ENCODE results near the gene BTBD16. TPM values are rescaled to one million over a fixed set of nuclear protein-coding genes. Genes with fewer than 3 reads are reported as not detected.

The BTBD16 gene
- polyA plus RNA-seq, 1 donor, result 0.39 TPM

DNA sequence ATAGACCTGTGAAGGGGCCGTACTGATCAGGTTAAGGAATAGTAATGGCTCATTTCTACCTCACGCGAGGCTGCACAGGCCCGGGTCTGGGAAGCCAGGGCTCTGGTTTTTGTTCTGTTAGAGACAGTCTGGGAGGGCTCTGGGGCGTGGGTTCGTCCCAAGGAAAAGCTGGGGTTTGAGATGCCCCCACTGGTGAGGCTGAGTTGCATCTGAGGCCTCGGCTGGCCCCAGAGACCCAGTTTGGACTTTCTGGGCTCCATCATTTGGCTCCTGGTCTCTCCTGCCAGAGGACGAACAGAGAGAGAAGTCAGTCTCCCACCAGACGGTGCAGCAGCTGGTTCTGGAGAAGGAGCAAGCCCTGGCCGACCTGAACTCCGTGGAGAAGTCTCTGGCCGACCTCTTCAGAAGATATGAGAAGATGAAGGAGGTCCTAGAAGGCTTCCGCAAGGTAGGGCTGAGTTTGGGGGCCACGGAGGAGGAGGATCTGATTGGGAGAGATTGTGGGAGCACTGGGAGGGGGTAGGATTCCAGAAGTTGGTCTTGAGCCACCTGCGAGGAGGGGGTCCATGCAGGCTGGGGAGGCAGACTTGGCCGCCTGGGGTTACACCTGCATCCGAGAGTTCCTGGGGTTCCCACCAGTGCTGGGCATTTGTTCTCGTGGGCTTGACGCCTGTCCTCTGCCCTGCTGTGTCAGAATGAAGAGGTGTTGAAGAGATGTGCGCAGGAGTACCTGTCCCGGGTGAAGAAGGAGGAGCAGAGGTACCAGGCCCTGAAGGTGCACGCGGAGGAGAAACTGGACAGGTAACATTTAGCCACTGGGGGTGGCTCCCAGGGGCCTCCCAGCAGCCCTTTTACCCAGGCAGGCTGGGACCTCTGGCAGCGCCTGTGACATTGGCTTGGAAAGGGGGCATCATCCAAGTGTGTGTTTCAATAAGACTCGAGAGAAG, 22.5 kb upstream of the BTBD16 start:
- no peak for DNase-seq

DNA sequence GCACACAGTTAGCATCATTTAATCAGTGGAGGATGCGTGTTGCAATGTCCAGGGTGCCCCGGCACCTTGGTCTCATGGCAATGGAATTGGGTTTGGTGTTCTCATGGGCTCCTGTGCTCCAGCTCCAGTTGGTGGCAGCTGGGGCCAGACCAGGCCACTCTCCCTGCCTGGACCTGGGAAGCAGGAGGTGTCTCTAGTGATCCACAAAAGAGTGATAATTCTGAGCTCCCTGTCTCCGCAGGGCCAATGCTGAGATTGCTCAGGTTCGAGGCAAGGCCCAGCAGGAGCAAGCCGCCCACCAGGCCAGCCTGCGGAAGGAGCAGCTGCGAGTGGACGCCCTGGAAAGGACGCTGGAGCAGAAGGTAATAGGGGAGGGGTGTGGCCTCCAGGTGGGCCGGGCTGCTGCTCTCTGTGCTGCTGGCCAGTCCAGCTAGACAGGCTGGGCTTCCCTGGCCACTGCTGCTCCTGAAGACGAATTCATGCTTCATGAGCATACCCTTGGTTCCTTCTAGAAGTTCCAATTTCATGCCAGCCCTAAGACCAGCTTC, 21.7 kb upstream of the BTBD16 start:
- no peak for DNase-seq

DNA sequence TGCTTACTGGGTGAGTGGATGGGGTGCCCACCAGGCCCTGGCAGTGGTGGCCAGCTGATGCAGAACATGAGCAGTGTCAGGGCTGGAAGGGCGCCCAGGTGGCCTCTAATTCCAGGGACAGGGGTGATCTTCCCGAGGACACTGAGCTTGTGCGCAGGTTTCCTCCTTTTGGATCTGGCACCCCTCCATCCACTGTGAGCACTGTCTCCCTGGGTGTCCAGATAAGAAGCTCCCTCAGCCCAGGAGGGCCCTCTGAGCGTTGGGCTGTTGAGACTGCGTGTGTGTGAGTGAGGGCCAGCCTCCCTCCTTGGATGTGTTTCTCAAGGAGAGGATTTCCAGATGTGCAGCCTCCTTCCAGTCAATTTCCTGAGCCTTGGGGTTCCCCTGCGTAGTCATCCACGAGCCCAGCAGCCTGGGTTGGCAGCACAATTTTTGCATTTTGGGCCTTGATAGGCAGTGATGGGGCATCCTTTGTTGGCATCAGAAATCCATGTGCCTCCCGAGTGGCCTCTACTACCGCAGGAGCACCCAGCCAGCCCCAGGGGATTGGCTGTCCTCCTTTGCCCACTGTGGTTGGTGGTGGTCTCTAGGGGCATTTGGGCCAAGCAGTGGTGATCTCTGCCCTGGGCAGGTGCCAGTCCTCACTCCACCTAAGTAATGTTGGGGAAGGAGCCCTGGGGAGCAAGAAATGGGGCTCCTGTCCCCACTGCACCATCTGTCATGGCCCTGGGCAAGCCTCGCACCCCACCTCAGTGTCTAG, 20.9 kb upstream of the BTBD16 start:
- no peak for DNase-seq

DNA sequence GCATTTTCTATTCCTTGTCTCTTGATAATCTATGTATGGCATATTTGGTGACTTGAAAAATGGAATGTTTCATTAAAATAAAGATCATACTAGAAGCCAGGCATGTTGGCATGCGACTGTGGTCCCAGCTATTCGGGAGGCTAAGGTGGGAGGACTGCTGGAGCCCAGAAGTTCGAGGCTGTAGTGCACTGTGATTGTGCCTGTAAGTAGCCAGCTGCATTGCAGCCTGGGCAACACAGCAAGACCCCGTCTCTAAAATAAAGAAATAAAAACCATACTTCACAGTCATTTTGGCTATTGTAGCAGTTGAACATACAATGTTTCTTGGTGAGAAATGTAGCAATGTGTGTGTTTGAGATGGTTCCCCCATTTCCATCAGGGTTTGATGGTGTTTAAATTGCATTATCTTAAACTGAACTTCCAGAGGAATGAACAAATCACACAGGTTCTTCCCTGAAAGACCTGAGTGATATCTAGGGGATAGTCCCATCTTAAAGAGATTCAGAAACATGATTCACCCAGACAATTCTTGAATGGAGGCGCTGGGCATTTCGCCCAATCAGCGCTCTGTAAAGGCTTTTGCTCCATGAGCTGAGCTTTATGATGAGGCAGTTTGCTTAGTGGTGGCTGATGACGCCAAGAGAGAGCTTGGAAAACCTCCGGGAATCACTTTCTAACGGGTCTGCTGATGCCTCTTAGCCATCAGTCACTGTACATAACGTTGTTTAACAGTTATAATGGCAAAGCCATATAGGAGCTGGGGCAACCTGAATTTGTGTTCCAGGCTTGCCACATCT, 19.4 kb upstream of the BTBD16 start:
- no peak for DNase-seq

DNA sequence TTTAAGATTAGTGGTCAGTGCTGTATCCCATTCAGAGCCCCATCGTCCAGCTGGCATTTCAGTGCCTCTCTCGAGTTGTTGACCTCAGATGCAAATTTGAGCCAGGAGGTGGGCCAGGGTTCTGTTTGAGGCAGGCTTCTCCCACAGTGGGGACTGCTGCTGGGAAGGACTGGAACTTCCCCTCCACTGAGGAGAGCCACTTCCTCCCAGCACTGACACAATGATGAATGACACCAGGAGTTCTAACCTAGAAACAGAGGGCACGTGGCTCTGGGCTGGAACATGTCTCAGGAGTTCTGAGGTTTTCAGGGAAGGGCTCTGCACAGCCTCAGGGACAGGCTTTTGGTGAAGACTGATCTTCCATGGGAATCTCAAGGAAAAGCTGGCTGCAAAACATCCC, 18.3 kb upstream of the BTBD16 start:
- no peak for DNase-seq

DNA sequence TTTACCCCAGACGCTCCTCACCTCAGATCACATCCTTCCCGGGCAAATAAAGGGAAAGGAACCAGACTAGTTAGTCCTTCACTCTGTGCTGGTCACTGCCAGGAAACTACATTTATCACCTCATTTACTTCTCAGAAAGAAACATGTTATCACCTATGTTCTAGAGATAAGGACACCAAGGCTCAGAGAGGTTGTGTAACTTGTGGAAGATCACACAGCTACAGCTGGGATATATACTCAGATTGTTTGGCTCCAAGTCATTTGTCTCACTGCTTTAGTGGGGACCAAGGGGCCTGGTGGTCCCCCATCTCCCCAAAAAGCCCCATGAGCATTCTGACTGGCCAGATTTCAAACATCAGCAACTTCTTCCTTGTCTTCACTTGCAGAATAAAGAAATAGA, 17.5 kb upstream of the BTBD16 start:
- no peak for DNase-seq

DNA sequence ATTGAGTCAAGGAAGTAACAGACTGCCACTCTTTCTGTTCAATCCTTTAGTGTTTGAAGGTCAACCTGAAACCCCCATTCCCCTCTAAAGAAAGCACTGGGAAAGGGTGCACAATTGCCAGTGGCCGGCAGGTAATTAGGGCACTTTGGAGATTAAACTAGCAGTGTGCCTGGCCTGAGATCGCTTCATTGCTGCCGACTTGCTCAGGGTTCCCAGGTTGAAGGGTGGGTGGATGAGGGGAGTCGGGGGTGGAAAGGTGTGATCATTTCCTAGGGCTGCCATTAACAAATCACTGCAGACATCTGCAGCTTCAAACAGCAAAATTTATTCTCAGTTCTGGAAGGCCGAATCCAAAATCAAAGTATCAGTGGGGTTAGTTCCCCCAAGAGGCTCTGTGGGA, 16.3 kb upstream of the BTBD16 start:
- DNase-seq, result no peak

DNA sequence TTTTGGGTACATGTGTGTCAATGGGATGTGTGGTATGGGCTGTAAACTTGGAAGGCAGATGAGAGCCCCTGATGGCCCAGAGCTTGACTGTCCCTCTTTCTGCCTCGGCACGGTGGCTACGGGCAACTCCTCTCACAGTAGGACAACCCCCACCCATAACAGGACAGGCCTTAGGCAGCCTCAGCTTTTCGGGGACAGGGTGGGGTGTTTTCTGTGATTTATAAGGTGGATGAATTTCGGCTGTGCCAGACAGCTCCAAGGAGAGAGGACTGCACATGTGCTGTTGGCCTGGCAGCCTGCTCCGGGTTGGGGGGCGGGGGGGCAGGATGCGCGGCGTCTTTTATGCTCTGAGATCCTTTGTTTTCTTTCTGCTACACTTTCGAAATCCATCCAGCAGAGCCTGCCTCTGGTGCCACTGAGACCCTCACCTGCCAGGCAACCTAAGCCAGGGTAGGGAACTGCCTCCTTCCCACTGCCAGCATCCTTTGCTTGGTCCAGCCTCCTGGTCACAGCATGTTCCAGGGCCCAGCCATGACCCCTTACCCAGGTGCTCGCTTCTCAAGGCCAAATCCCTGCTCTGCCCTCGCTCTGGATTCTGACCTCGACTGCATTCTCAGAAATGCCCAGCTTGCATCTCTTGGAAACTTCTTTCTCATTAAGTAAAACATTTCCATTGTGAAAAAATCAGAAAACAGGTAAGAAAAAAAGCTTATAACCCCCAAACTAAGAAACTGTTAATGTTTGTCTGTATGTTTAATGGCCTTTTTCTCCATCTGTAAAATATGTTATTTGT, 15.4 kb upstream of the BTBD16 start:
- no peak for DNase-seq

DNA sequence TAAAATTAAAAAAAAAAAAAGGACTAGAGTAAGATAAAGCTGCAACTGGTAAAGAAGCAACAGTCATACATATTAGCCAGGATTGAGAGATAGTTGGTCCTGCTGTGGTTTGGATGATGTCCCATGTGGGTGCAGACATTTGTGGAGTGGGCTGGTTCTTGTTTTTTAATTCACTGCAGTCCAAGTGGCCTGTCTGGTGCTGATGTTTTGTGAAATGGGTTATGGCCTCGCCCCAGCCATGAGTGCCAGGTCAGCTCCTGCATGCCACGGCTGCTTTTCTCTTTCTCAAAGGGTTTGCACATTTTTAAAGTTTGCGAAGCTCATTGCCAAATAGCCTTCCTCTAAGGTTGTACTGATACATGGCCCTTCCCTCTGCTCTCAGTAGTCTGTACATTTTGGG, 14.1 kb upstream of the BTBD16 start:
- no peak for DNase-seq

DNA sequence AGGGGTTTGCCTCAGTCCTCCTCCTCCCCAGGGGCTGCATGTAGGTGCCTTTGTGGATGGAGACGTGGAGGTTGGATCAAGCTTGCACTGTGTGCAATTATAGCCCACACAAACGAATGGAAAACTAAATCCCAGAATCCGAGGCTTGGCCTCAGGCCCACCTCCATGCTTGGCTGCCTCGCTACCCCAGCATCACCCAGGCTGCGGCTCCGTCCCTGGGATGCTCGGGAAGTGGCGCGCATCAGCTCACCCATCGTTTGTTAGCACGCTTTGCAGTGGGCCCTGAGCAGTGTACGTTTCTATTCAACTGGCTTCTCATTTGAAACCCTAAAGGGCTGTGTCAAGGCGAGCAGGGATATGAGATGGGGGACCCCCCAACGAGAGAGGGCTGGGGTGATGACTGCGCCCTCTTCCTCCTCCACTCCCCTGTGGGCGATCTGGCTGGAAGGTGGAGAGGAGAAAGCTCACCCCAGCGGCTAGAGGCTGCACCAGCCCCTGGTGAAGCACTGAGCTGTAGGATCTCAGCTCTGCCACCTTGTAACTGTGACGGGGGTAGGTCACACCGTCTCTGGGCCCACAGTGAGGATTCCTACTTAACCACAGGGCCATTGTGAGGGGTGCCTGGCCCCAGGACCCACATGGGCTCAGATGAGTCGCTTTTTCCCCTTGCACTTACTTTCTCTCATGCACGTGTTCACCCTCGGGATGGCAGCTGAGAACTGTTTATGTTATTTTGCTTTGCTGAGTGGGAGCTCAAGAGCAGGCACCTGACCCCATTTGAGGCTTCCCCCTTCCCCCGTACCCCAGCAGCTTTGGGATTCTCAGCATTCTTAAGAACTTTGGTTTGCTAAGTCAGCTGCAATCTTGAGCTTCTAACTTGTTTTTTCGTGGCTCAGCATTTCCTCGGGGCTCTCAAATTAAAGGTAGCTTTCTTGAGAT, 12.7 kb upstream of the BTBD16 start:
- DNase-seq, result no peak

DNA sequence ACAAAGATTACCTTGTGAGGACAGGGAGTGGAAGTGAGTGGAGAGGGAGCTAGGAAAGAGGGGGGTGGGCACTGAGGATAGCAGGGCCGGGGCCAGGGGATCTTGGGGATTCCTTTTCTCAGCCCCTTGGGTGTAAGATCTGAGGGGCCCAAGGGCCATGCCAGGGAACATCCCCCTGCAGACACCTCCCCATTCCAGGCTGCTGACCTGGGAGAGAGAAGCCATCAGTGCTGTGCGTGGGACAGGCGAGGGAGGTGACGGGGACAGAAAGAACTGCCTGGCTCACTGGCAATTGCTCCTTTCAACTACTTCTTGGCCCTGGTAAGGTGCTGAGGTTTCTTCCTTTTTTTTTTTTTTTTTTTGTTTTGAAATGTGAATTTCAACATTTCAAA, 12.0 kb upstream of the BTBD16 start:
- no peak for DNase-seq

DNA sequence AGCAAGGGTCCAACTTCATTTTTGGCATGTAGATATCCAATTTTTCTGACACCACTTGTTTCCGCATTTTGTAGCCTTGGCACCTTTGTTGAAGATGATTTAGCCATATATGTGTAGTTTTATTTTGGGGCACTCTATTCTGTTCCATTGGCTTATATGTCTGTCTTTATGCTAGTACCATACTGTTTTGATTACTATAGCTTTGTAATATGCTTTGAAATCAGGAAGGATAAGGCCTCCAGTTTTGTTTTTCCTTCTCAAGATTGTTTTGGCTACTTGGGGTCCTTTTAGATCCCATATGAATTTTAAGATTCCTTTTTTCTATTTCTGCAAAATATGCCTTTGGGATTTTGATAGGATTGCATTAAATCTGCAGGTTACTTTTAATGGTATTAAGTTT, 9.5 kb upstream of the BTBD16 start:
- no peak for DNase-seq

DNA sequence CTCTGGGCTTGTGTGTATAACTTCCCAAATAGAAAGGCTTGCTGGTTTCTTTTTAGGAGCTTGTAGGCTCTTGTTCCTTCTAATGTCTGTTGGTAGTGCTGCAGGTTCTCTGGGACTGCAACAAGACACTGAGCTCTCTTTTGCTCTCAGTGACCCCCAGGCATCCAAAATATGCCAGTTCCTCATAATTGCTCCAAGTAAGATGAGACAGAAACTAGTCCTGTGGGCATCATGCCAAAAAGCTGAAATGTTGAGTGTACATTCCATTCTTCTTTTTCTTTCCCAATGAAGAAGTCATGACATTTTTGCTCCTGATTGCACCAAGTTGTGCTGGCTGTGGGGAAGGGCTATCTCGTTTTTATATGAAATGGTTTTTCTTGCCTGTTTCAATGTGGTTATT, 7.1 kb upstream of the BTBD16 start:
- DNase-seq, result no peak

DNA sequence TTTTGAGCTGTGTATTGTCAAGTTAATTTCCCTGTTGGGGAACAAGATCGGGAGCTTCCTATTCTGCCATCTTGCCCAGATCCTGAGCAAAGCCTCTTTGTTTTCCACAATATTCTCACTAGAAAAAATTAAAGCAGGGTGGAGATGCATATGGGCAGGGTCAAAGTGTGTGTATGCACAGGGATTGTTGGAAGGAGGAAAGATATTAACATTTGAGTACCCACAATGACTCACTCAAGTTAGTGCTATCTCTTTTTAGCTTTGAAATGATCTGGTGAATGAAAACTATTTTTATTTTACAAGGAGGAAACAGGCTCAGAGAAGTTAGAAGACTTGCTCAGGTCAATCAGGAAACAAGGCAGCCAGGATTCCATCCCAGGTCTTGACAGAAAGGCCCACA, 6.7 kb upstream of the BTBD16 start:
- DNase-seq, result no peak

DNA sequence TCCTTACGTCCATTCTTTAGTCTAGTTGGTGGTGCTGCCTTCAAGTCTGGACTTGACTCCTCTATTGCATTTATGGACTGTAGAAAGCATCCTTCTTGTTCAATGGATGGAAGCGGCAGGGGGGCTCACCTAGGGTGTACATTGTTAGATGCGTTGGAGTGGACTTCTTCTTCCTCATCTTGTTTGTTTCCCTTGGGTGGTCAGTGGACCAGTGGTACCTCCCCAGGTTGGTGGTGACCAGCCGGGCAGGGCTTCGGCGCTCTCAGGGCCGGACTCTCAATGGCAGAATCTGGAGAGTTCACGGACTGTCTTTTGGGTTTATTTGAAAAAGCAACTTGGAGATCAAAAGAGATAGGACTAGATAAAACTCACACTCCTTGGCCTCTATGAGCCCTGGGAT, 6.2 kb upstream of the BTBD16 start:
- DNase-seq, result no peak

DNA sequence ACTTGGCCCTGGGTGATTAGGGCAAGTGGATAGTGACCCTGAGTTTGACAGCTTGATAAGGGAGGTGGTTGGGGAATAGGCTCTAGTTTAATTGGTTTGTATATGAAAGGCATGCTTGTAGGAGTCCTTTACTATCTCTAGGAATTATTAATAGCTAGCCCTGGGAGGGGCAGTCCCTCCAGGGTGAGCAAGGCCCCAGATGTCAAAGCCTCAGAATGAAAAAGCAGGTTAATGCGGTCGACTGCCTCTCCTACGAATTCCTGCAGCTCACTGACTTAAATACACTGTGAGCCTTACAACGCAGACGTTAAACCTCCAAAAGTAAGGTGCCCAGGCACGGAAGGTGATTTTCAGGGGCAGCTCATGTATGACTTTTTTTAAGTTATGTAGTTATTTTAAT, 5.2 kb upstream of the BTBD16 start:
- no peak for DNase-seq

DNA sequence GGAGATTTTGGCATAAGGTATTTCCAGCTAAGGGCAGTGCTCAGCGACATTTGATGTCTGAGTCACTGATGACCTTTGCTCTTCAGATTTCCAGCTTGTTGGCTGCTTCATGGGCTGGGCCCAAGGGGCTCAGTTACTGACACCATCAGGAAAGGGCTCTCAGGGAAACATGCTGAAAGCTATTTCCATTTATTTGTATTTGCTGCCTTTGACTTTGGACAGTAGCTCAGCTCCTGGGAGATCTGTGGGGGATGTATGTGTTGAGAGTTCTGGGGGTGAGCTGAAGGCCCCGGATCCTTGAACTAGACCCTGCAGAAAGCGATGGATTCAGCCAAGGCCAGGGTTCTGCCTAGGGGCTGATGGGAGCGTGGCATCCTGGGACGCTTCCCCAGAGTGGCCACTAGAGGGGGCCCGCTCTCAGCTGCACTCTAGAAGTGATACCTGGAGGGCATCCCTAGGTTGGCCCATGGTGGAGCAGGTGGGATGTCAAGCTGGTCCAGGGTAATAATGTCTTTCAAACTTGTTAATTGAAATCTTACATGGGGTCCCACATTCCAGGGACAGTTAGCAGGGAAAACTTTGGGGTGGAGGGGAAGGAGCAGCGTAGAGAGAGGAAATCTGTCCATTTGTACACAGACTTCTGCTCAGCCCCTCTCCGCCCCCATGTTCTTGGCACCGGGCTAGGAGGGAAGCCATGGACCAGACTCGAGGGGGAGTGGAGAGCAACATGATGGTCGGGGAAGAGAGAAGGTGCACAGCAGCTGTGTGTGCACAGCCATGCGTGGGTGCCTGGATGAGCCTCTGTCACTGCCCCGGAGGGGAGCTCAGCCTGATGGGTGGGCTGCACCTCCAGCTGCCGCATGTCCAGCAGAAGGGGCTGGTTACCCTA, 3.0 kb upstream of the BTBD16 start:
- DNase-seq, result no peak

DNA sequence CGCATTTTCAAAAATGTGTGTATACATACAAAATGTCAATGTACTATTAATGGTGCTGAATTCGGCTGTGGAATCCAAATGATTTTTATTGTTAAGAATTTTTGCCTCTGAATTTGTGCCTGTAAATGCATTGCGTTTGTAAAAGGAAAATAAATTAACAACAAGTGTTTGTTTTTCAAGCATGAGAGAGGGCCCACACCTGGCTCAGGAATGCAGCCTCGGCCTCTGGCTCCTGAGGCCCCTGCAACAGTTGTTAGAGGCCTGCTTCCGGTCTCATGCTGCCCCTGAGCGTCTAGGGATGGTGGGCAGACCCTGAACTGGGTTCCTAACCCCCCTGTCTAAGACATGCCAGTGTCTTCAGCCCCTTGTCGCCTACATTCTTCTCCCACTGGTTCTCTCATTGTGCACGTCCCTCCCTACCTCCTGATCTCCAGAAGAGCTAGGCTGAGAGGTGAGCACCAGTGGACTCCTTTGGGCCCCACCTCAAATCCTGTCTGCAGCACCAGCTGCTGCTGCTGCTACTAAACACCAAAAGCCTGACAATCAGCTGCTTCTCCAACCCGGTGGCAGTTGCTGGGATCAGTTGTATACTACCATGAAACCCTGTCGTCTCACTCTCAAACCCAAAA, 1.9 kb upstream of the BTBD16 start:
- no peak for DNase-seq

DNA sequence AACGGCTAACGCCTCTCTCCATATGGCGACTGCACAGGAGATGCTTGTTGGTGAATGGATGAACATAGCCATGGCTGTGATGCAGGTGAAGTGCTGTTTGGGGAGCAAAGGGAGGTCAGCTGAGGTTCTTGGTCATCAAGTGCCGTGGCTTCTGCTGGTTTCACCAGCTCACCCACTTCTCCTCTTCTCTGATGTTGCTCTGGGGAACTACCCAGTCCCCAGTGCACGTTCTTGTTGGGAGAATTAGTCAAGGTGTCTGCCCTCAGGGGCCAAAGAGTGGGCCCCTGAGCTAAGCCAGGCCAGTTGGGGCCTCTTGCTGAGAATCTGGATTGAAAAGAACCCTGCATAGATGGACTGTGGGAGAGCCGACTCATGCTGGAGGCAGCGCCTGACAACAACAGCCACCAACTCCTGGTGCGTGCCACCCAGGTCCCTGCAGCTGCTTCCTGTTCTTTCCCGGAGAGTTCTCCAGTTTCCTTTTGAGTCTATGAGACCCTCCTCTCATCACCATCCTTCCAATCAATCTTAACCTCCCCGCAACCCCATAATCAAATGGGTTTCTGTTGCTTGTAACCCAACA, 3.0 kb downstream of the BTBD16 start:
- DNase-seq, result no peak

Measured in hindlimb muscle (tissue), 1 donor.